ENCODE data around the gene LOC128125822.
"Not testable (repeated sequence)": the region's sequence is repeated elsewhere in the genome, so short reads cannot be mapped to it uniquely, and the experiment has no call there.

The LOC128125822 gene

GRCh38 chr6:63572044-63572746 is at the start of gene LOC128125822, which contains the start of gene PTP4A1:
LOC128125822 (plus strand) TSS chr6:63572480.
PTP4A1 (plus strand) TSS chr6:63572480; CDS start chr6:63576881, 4,401 bp downstream.
- DNase-seq (ENCODE audit: low read depth), result peak; percentile 93

GRCh38 chr6:63522911-63523287 is 49.4 kb upstream of the LOC128125822 start:
- DNase-seq (ENCODE audit: low read depth), result not testable (repeated sequence)

DNA sequence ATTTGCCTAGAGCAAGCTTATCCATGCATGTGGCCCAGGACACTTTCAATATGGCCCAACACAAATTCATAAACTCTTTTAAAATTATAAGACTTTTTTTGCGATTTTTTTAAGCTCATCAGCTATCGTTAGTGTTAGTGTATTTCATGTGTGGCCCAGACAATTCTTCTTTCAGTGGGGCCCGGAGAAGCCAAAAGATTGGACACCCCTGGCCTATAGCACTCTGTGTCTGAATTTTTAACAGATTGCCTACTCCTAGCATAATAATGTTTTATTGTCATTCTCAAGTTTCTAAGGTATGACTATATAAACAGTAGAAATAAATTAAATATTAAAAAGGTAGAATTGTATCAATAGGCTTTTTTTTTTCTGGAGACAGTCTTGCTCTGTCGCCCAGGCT is 48.6 kb upstream of the LOC128125822 start:
- no peak for DNase-seq (ENCODE audit: low read depth)

DNA sequence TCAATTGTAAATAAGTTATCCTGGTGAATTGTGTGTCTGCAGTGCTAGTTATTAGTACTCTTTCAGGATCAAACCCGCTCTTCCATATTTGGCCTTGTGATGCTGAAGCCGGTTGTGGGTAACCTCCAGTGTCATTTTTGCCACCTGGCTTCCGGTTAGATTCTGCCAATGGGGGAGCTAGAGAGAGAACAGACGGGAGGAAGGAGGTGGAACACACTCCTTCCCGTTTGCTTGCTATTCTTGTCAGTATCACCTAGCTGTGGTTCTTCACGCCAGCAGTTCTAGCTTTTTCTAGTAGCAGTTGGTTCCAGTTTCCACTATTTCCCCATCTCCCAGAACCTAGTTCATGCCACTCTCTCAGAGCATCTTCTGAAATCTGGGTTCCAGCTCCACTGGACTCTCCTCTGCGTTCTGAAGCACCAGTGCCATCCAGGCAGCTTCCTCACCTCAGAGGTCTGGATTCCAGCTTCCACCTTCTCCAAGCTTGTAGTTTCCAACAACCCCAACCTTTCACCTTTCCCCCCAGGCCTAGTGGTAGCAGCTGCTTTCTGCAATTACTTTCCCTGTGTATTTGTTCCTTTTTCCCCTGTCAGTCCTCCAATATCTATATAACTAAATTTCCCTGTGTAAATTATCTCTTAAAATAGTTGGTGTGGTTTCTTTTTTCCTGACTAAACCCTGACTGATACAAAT is 46.9 kb upstream of the LOC128125822 start:
- no peak for DNase-seq (ENCODE audit: low read depth)

DNA sequence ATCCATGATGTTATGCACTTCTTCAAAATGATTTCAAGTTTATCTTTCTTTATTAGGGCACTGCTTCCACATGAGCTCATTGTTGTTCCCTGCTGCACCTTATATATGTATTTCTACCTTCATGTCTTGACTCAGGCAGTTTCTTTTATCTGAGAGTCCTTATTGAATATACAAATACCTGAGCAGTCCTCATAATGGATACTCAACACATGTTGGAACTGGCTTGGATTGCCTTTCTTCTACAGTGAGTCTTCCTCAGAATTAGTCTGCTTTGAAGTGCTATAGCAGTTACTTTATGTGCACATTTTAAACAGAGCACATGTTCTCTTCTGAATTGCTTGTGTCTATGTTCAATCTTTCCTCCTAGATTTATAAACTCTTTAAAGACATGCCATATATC is 45.3 kb upstream of the LOC128125822 start:
- DNase-seq (ENCODE audit: low read depth), result no peak

GRCh38 chr6:63527658-63528514 is 44.4 kb upstream of the LOC128125822 start:
- no peak for DNase-seq (ENCODE audit: low read depth)

DNA sequence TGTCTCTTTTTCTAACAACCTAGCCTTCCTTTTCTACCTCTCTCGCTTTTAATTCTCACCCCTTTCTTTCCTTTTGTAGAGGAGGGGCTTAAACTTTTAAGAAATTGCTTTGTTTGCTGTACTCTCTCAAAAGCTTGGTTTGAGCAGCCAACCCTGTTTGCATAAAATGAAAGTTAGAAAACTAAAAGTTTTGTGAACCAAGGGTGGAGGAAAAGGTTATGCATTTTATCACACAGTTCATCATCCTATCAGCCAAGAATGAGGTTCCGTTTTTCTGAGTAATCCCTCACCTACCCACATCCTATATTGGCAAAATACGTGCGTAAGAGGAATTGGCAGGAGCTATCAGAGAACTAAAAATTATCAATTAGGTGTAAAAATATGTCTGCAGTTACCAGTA is 42.8 kb upstream of the LOC128125822 start:
- no peak for DNase-seq (ENCODE audit: low read depth)

DNA sequence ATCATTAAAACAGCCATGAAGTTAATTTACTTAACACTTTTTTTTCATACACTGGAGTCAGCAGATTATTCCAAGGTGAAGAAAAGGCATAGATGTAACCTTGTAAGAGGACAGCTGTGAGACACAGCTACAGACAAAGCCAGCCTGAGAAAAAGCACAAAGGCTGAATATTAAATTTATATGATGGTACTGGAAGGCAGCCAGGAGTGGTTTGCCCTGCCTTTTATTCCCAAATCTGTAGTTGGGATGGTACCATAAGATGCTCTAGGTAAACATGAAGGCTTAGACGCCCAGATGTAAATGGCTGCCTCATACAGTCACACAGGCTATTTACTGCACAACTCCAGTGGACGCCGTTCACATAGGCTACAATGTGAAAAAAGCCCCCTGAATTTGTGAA is 42.1 kb upstream of the LOC128125822 start:
- DNase-seq (ENCODE audit: low read depth), result no peak

GRCh38 chr6:63530991-63531390 is 41.3 kb upstream of the LOC128125822 start:
- no peak for DNase-seq (ENCODE audit: low read depth)

DNA sequence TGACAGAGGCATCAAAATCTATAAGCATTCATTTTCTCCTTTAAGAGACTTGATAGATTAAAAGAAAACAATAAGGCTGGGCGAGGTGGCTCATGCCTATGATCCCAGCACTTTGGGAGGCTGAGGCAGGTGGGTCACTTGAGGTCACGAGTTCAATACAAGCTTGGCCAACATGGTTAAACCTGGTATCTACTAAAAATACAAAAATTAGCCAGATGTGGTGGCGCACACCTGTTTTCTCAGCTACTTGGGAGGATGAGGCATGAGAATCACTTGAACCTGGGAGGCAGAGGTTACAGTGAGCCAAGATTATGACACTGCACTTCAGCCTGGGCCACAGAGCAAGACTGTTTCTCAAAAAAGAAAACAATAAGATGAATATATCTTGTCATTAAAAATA is 39.3 kb upstream of the LOC128125822 start:
- no peak for DNase-seq (ENCODE audit: low read depth)

GRCh38 chr6:63533952-63534351 is 38.3 kb upstream of the LOC128125822 start:
- no peak for DNase-seq (ENCODE audit: low read depth)

- DNase-seq (ENCODE audit: low read depth), result no peak
Observed at GRCh38 chr6:63537201-63537958, 34.9 kb upstream of the LOC128125822 start.

GRCh38 chr6:63537959-63538300 is 34.4 kb upstream of the LOC128125822 start:
- DNase-seq (ENCODE audit: low read depth), result no peak

DNA sequence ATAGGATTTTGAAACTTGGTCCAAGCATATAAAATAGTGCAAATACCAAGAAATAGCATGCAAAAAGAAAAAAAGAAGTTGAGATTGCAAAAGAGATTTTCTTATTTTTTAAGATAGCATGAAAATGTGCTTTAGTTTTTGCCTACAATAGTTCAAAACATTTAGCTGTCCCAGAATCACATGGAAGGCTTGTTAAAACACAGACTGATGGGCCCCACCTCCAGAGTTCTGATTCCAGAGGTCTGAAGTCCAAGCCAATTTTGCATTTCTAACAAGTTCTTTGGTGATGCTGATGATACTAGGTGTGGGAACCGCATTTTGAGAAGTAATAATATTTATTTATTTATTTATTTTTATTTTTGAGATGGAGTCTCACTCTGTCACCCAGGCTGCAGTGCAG is 33.7 kb upstream of the LOC128125822 start:
- DNase-seq (ENCODE audit: low read depth), result no peak

- no peak for DNase-seq (ENCODE audit: low read depth)
Observed at GRCh38 chr6:63543001-63543400, 29.3 kb upstream of the LOC128125822 start.

GRCh38 chr6:63543982-63544381 is 28.3 kb upstream of the LOC128125822 start:
- DNase-seq (ENCODE audit: low read depth), result no peak

- no peak for DNase-seq (ENCODE audit: low read depth)
Observed at GRCh38 chr6:63546236-63546635, 26.0 kb upstream of the LOC128125822 start.

- no peak for DNase-seq (ENCODE audit: low read depth)
Observed at GRCh38 chr6:63546697-63547096, 25.6 kb upstream of the LOC128125822 start.

GRCh38 chr6:63549076-63549475 is 23.2 kb upstream of the LOC128125822 start:
- DNase-seq (ENCODE audit: low read depth), result no peak

DNA sequence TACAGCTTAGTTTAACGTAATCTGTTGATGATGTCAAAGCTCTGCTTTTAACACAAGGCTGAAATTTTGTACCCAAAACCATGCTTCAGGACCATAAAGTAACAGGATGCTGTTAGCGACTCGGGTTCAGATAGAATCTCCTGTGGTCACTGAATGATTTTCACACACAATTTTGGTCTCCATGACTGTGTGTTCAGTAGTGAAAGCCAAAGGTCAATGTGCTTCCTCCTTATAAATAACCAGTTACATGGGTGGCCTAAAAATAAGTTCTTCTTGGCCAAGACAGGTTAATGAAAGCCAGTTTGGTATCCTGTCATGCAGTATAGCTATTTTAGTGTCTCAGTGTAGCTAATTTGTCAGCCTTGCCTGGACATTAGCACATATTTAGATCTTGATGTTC is 19.1 kb upstream of the LOC128125822 start:
- no peak for DNase-seq (ENCODE audit: low read depth)

GRCh38 chr6:63553900-63554299 is 18.4 kb upstream of the LOC128125822 start:
- no peak for DNase-seq (ENCODE audit: low read depth)

DNA sequence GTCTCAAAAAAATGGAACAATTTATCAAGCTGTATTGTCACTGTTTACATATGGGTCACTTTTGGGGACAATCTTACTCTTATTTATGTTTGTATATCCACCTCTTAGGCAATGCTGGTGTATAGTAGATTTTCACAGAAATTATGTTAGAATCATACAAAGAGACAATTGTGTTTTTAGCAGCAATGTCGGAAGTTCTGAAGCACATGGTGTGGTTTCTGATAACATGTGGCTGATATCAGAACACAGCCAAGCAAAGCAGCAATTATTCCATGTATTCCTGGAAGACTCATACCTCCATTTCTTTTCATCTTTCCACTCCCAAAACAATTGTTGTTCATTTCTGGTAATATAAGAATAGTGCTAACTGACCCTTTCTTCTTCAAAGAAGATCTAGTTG is 17.5 kb upstream of the LOC128125822 start:
- no peak for DNase-seq (ENCODE audit: low read depth)
